ENCODE data around the gene GPC3.

The GPC3 gene

DNA sequence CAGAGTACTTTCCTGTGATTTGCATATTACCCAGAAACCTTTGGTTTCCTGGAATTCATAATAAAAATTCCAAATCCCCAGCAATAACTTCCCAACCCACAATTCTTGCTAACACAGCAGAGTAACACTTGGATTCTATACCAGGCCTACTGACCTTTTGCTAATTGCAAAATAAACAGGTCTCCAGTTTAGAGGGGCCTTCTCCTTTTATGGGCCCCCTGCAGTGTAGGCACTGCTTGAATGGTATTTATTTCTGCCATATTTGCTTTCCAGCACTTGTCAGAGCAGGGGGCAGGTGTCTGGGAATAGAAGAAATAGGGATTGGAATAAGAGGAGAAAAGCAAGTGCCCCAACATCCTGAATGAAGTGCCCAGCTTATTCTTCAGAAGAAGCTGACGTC lies 25.3 kb upstream of the GPC3 start:
- no peaks in the 10 kb centered on the region for H3K9me3 ChIP-seq (ENCODE audit: control insufficient read depth, insufficient read depth, low read depth, low read length)
- CTCF ChIA-PET: interaction anchor here (0.6 to 1.9 kb wide), 2 partner anchors 16 to 29 kb away, joined by 4 to 11 read pairs; no protein-coding TSS in a partner anchor
- POLR2A ChIA-PET: no interaction called here
- TF ChIP-seq GLIS2 (tag by site-specific recombination; IDR thresholded peaks at IDR 0.05): no peak
- no peak for TF ChIP-seq ZSCAN23 (tag by site-specific recombination; IDR thresholded peaks at IDR 0.05)
- TF ChIP-seq, protein P1, sequence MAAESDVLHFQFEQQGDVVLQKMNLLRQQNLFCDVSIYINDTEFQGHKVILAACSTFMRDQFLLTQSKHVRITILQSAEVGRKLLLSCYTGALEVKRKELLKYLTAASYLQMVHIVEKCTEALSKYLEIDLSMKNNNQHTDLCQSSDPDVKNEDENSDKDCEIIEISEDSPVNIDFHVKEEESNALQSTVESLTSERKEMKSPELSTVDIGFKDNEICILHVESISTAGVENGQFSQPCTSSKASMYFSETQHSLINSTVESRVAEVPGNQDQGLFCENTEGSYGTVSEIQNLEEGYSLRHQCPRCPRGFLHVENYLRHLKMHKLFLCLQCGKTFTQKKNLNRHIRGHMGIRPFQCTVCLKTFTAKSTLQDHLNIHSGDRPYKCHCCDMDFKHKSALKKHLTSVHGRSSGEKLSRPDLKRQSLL (tag by site-specific recombination; IDR thresholded peaks at IDR 0.05): no peak
- no peak for TF ChIP-seq SP3 (tag by site-specific recombination; IDR thresholded peaks at IDR 0.05)
- no peak for TF ChIP-seq ZNF155 (tag by site-specific recombination; IDR thresholded peaks at IDR 0.05)
- TF ChIP-seq, protein P2, sequence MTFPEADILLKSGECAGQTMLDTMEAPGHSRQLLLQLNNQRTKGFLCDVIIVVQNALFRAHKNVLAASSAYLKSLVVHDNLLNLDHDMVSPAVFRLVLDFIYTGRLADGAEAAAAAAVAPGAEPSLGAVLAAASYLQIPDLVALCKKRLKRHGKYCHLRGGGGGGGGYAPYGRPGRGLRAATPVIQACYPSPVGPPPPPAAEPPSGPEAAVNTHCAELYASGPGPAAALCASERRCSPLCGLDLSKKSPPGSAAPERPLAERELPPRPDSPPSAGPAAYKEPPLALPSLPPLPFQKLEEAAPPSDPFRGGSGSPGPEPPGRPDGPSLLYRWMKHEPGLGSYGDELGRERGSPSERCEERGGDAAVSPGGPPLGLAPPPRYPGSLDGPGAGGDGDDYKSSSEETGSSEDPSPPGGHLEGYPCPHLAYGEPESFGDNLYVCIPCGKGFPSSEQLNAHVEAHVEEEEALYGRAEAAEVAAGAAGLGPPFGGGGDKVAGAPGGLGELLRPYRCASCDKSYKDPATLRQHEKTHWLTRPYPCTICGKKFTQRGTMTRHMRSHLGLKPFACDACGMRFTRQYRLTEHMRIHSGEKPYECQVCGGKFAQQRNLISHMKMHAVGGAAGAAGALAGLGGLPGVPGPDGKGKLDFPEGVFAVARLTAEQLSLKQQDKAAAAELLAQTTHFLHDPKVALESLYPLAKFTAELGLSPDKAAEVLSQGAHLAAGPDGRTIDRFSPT (tag by site-specific recombination; IDR thresholded peaks at IDR 0.05): no peak
- TF ChIP-seq KLF8 (tag by site-specific recombination; IDR thresholded peaks at IDR 0.05): no peak
- TF ChIP-seq ZNF549 (tag by site-specific recombination; IDR thresholded peaks at IDR 0.05): no peak
- peak; percentile 84; the same call in 1 of the 2 replicates for TF ChIP-seq ZSCAN30 (tag by site-specific recombination; IDR thresholded peaks at IDR 0.05)
- TF ChIP-seq TCF7L2 (IDR thresholded peaks at IDR 0.05; ENCODE audit: borderline replicate concordance, low read depth, low read length): peak; percentile 74
- TF ChIP-seq ZNF571 (tag by site-specific recombination; IDR thresholded peaks at IDR 0.05): no peak
- TF ChIP-seq SP7 (tag by site-specific recombination; IDR thresholded peaks at IDR 0.05): peak; percentile 50
- TF ChIP-seq KLF9 (tag by site-specific recombination; IDR thresholded peaks at IDR 0.05; ENCODE audit: low read depth): no peak
- TF ChIP-seq ZNF488 (tag by site-specific recombination; IDR thresholded peaks at IDR 0.05): no peak
- peak; percentile 81 for TF ChIP-seq FEZF1 (tag by site-specific recombination; IDR thresholded peaks at IDR 0.05)
- no peak for TF ChIP-seq ZNF311 (tag by site-specific recombination; IDR thresholded peaks at IDR 0.05; ENCODE audit: borderline replicate concordance)
- TF ChIP-seq ZNF629 (tag by site-specific recombination; IDR thresholded peaks at IDR 0.05): peak; percentile 40; the same call in 1 of the 2 replicates
- TF ChIP-seq ZNF560 (tag by site-specific recombination; IDR thresholded peaks at IDR 0.05; ENCODE audit: borderline replicate concordance): no peak
- no peak for TF ChIP-seq YY2 (tag by site-specific recombination; IDR thresholded peaks at IDR 0.05)
- TF ChIP-seq ZNF302 (tag by site-specific recombination; IDR thresholded peaks at IDR 0.05; ENCODE audit: low read depth): no peak
- no peak for TF ChIP-seq PRDM1 (tag by site-specific recombination; IDR thresholded peaks at IDR 0.05)
- TF ChIP-seq ZNF366 (tag by site-specific recombination; conservative IDR thresholded peaks at IDR 0.05): no peak
- peak; percentile 37; the same call in 1 of the 2 replicates for TF ChIP-seq ZNF596 (tag by site-specific recombination; IDR thresholded peaks at IDR 0.05)
- no peak for TF ChIP-seq ZNF426 (tag by site-specific recombination; IDR thresholded peaks at IDR 0.05)
- TF ChIP-seq REST (tag by site-specific recombination; IDR thresholded peaks at IDR 0.05): peak; percentile 54
- no peak for TF ChIP-seq ZNF146 (tag by site-specific recombination; IDR thresholded peaks at IDR 0.05)
- TF ChIP-seq ZNF24 (tag by site-specific recombination; IDR thresholded peaks at IDR 0.05): 0 out of 2 replicates have a peak, but pooled peaks have one; percentile 36
- TF ChIP-seq, protein P3, sequence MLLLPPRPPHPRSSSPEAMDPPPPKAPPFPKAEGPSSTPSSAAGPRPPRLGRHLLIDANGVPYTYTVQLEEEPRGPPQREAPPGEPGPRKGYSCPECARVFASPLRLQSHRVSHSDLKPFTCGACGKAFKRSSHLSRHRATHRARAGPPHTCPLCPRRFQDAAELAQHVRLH (tag by site-specific recombination; IDR thresholded peaks at IDR 0.05): peak; percentile 45; the same call in 1 of the 2 replicates
- no peak for TF ChIP-seq ZNF416 (tag by site-specific recombination; IDR thresholded peaks at IDR 0.05)
- TF ChIP-seq WT1 (tag by site-specific recombination; IDR thresholded peaks at IDR 0.05): peak; percentile 58; the same call in 1 of the 2 replicates
- no peak for TF ChIP-seq ZBTB44 (tag by site-specific recombination; IDR thresholded peaks at IDR 0.05)

More for the DNA sequence above, 25.3 kb upstream of the GPC3 start:
- no peak overlapping the region for H3K4me3 ChIP-seq (ENCODE audit: low read depth, low read length)
- no peaks in the 10 kb centered on the region; the same call in none of the 2 replicates for H3K4me1 ChIP-seq (ENCODE audit: control insufficient read depth, insufficient read depth, low read length)
- no peaks in the 10 kb centered on the region for H3K36me3 ChIP-seq (ENCODE audit: control insufficient read depth in 2 of 2, insufficient read depth in 1 of 2, low read length in 2 of 2)
- H3K27ac ChIP-seq (ENCODE audit: extremely low read depth, low read depth, low read length): peak overlapping the region; percentile 20; the same call in 1 of the 2 replicates

Measured in HEK293 (cell line).